ENCODE measurements around the gene MEIKIN. TPM values are rescaled to one million over a fixed set of nuclear protein-coding genes. Genes with fewer than 3 reads are reported as not detected.
"Not testable (repeated sequence)": the region's sequence is repeated elsewhere in the genome, so short reads cannot be mapped to it uniquely, and the experiment has no call there.

MEIKIN gene
- total RNA-seq, 4 donors from 2014 or later: not detected

- TF ChIP-seq CTCF (IDR thresholded peaks at IDR 0.05): no peak
- no peak for TF ChIP-seq POLR2A (IDR thresholded peaks at IDR 0.05)
- Histone ChIP-seq H3K4me1 (peaks cover 11 to 16% of the 10 kb centered on the region in 2 donors), H3K4me3 (replicated peaks in 1 of 3) (no peak overlapping the region), H3K27ac (no peak overlapping the region), H3K36me3 (no peaks in the 10 kb centered on the region), H3K27me3 (no peaks in the 10 kb centered on the region), H3K9me3 (no peaks in the 10 kb centered on the region)
- no peak for DNase-seq
- 78 to 79% methylated on average over 1 of the region's 1 CpG for WGBS, 2 donors
- intact Hi-C loops (cut with DNase I): no loop called here
Observed at GRCh38 chr5:131783357-131783756, 162.1 kb downstream of the MEIKIN start.

GRCh38 chr5:131782717-131783116 lies 162.7 kb downstream of the MEIKIN start:
- WGBS, 2 donors: 96 to 98% methylated on average over 11 of the region's 11 CpGs
- Histone ChIP-seq H3K27ac (no peak overlapping the region), H3K4me3 (replicated peaks in 1 of 3) (no peak overlapping the region), H3K27me3 (no peaks in the 10 kb centered on the region), H3K4me1 (peaks cover 11 to 13% of the 10 kb centered on the region in 2 donors), H3K36me3 (no peaks in the 10 kb centered on the region), H3K9me3 (no peaks in the 10 kb centered on the region)
- intact Hi-C loops (cut with DNase I): no loop called here
- DNase-seq: no peak
- TF ChIP-seq POLR2A (IDR thresholded peaks at IDR 0.05) (no peak), CTCF (IDR thresholded peaks at IDR 0.05) (no peak)

- H3K36me3 ChIP-seq; H3K27me3 ChIP-seq; DNase-seq; H3K4me3 ChIP-seq (replicated peaks in 1 of 3); H3K27ac ChIP-seq; H3K4me1 ChIP-seq; H3K9me3 ChIP-seq; intact Hi-C loops (cut with DNase I): not testable (repeated sequence)
- 0 to 44% methylated on average over 1 of the region's 1 CpG for WGBS, 2 donors
Observed at GRCh38 chr5:131778141-131778540, 167.3 kb downstream of the MEIKIN start.

- no peak overlapping the region for H3K27ac ChIP-seq
- no peaks in the 10 kb centered on the region for H3K9me3 ChIP-seq
- no peak for DNase-seq
- no peak overlapping the region for H3K4me3 ChIP-seq (replicated peaks in 1 of 3)
- no peaks in the 10 kb centered on the region for H3K36me3 ChIP-seq
- no peak for TF ChIP-seq POLR2A (IDR thresholded peaks at IDR 0.05)
- TF ChIP-seq CTCF (IDR thresholded peaks at IDR 0.05): no peak
- peaks cover 0 to 9% of the 10 kb centered on the region in 2 donors for H3K4me1 ChIP-seq
- 90 to 93% methylated on average over 1 of the region's 1 CpG for WGBS, 2 donors
- intact Hi-C loops (cut with DNase I): no loop called here
- no peaks in the 10 kb centered on the region for H3K27me3 ChIP-seq
Observed at GRCh38 chr5:131776450-131776849, 169.0 kb downstream of the MEIKIN start.

- Histone ChIP-seq H3K4me1 (peaks cover 0 to 13% of the 10 kb centered on the region in 2 donors), H3K27ac (no peak overlapping the region), H3K36me3 (no peaks in the 10 kb centered on the region), H3K27me3 (no peaks in the 10 kb centered on the region), H3K4me3 (replicated peaks in 1 of 3) (no peak overlapping the region), H3K9me3 (no peaks in the 10 kb centered on the region)
- TF ChIP-seq POLR2A (IDR thresholded peaks at IDR 0.05): no peak
- TF ChIP-seq CTCF (IDR thresholded peaks at IDR 0.05): no peak
- 92 to 98% methylated on average over 4 of the region's 4 CpGs for WGBS, 2 donors
- intact Hi-C loops (cut with DNase I): no loop called here
- no peak for DNase-seq
Observed at GRCh38 chr5:131774652-131775367, 170.7 kb downstream of the MEIKIN start.
